GM18909 (cell line): ENCODE measurements around the gene ST3GAL4.

ENCODE experiments used
- ATAC-seq: cut with Tn5 transposase; IDR thresholded peaks from one replicate; pipeline ENCODE4 v1.9.1; 2021; ENCODE audit warnings: mild to moderate bottlenecking; ENCODE audit not compliant: unreplicated experiment, poor library complexity

The ST3GAL4 gene

DNA sequence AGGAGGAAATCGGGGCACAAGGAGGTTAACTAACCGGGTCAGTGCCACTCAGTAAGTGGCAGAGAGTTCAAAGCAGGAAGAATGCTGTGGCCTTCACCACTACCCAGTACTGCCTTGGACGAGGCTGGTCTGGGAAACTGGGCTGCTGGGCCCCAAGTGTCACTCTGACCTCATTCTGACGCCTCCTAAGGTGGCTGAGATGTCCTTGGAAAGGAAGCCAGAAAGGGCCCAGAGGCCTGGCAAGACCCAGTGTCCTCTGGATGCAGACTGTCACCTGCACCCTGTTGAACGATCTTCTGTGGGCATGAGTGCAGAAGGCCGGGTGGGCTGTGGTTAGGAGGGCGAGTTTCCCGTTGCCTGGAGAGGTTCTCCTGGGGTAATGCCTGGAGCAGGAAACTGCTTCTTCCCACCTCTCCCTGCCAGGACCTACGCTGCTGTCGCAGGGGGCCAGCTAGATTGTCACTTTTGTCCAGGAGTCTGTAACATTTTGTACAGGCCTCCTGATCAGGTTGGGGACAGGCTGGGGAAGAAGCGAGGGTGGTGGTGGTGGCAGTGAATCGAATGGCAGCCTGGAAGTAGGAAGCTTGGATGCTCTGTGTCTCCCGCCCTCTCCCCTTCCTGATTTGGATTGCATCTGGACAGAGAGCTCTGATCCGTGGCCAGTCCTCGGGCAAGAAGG is 105.1 kb downstream of the ST3GAL4 start:
- ATAC-seq = no peak

DNA sequence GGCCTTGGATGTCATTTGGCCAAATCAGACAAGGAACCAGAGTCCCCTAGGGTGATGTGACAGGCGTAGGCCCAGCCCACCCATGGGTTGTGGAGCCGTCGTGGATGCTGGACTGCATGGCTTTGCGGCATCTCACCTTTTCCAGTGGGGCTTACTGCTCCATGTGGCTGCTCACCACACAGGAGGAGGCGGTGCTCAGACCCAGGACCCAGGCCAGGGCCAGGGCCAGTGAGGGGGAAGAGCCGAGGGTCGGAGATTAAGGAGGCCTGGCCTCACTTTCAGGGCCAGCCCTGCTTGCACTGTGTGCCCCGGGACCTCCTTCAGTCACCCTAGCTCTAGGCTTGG is 105.6 kb downstream of the ST3GAL4 start:
- no peak for ATAC-seq

DNA sequence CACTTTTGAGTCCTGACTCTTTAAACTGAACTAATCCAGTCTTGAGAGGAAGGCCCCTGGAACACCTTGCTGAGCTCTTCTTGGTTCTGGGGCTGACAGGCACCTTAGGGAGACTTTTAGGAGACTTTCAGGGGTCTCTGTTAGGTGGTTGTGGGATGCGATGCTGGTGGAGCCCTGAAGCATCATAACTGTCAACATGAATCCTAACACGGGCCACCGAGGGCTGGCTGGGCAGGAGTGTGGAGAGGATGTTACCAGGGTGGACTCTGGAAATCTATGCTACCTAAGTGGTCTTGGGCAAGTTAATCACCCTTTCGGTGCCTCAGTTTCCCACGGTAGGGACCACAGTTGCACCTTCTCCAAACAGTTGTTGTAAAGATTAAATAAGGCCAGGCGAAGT is 106.5 kb downstream of the ST3GAL4 start:
- no peak for ATAC-seq

DNA sequence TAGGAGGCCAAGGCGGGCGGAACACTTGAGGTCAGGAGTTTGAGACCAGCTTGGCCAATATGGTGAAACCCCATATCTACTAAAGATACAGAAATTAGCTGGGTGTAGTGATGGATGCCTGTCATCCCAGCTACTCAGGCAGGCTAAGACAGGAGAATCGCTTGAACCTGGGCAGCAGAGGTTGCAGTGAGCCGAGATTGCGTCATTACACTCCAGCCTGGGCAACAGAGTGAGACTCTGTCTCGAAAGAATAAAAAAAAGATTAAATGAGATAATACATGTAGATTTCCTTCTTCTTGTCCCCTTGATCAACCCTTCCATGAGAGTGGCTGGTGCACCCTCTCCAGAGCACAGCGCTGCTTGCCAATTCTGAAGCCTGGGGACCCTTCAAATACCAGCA is 106.9 kb downstream of the ST3GAL4 start:
- ATAC-seq = no peak
